ENCODE data around the gene SHISA5.

DNA sequence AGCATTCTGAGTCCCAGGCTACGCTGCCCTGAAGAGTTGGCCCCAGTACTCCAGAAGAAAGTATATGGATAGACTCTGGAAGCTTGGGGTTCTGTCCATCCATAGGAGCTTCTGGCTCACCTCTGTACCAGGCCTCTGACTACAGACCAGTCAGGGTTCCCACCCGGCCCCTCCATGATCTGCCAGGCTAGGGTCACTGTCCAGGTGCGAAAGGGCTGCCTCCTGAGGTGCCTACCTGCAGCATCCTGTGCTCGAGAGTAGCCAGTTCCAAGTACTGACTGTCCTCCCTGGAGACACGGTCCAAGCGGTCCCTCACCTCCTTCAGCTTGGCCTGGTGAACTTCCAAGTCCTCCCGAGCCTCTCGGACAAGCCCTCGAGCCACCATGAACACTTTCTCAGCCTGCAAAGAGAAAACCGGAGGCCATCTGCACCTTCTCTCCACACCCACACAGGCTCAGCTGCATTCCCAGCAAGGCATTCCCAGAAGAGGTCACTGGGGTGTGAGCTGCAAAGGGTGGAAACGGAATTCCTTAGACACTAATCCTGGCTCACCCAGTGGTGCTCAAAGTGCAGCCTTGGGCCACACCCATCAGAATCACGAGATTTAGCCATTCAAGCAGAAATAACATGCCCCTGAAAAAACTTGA lies 70.4 kb downstream of the SHISA5 start:
- TF ChIP-seq CTCF (IDR thresholded peaks at IDR 0.05 in 4 of 5, conservative IDR thresholded peaks at IDR 0.05 in 1 of 5) (no peak), POLR2A (IDR thresholded peaks at IDR 0.05) (no peak)

Data from gastrocnemius medialis (tissue), 4 donors.